Endothelial cell of umbilical vein (primary cell): Measurements from ENCODE around the gene NUP155. TPM values are rescaled to one million over a fixed set of nuclear protein-coding genes. Genes with fewer than 3 reads are reported as not detected.

Source experiments
- BruUV-seq: library from RNA; stranded (reverse); fragments of 400-500 nt; replicated peaks from 2 replicates; lab custom pipeline; 2021; lab: Mats Ljungman, UMichigan
- CTCF ChIA-PET: fragments of 300-600, 350-600 bp; sonication (Branson Sonifier 250); formaldehyde crosslinking; loops from one replicate; lab custom pipeline; 2021; ENCODE audit warnings: antibody characterized with exemption, inconsistent platforms; lab: Charles Lee
- POLR2A ChIA-PET: fragments of 300-600, 350-600 bp; sonication (Branson Sonifier 250); formaldehyde crosslinking; loops from one replicate; lab custom pipeline; 2021; ENCODE audit warnings: antibody characterized with exemption, inconsistent platforms; lab: Charles Lee
- DNase-seq: peaks from one replicate; pipeline ENCODE4 v3.0.0-alpha.2; 2011; ENCODE audit warnings: low read depth, low spot score
- FAIRE-seq: peaks from 2 replicates; lab custom pipeline; 2011; peaks lifted over from hg19 to GRCh38; lab: Jason Lieb, UNC
- H2AFZ ChIP-seq: 2 replicates; pipeline ENCODE4 v1.6.0; 2012; ENCODE audit warnings: low read depth, low read length, control low read depth, inconsistent platforms
- H3K27ac ChIP-seq: 2 replicates; pipeline ENCODE4 v1.5.1; 2011; ENCODE audit warnings: low read depth, mild to moderate bottlenecking, control low read depth, low read length, moderate library complexity; ENCODE audit not compliant: insufficient read depth
- H3K27me3 ChIP-seq, 2 experiments: 2 replicates each; pipeline versions ENCODE4 v1.6.0 to v1.6.1; 2011; ENCODE audit warnings: low read length in 2 of 2, mixed read lengths in 1 of 2; ENCODE audit not compliant: control insufficient read depth in 2 of 2, insufficient read depth in 2 of 2
- H3K36me3 ChIP-seq, 2 experiments: 2 replicates in 1 of 2; 3 replicates in 1 of 2; pipeline ENCODE4 v1.5.1; 2011; ENCODE audit warnings: low read length in 2 of 2, mild to moderate bottlenecking in 1 of 2, moderate library complexity in 1 of 2; ENCODE audit not compliant: control insufficient read depth in 2 of 2, insufficient read depth in 2 of 2; ENCODE audit errors: extremely low read depth in 1 of 2
- H3K4me1 ChIP-seq: 3 replicates; pipeline ENCODE4 v1.5.1; 2011; ENCODE audit warnings: mild to moderate bottlenecking, low read length; ENCODE audit not compliant: control insufficient read depth, insufficient read depth; ENCODE audit errors: extremely low read depth
- H3K4me2 ChIP-seq: 2 replicates; pipeline ENCODE4 v1.6.1; 2011; ENCODE audit warnings: low read length, control low read depth, mixed read lengths; ENCODE audit not compliant: insufficient read depth
- H3K4me3 ChIP-seq, 3 experiments: fragments of 200-600 bp in 1 of 3; sonication (generic), shearing (Covaris generic) in 1 of 3; replicated peaks in 1 of 3; 2 replicates each; pipeline ENCODE4 v1.5.1; 2011 to 2016; ENCODE audit warnings: control low read depth in 3 of 3, low read length in 3 of 3, mild to moderate bottlenecking in 2 of 3, inconsistent platforms in 1 of 3, low read depth in 1 of 3, moderate library complexity in 1 of 3; ENCODE audit not compliant: insufficient read depth in 1 of 3
- H3K79me2 ChIP-seq: 2 replicates; pipeline ENCODE4 v1.6.0; 2012; ENCODE audit warnings: low read length, inconsistent platforms; ENCODE audit not compliant: control insufficient read depth, insufficient read depth
- H3K9ac ChIP-seq: replicated peaks from 2 replicates; pipeline ENCODE3; 2011; ENCODE audit warnings: low read length, control low read depth; ENCODE audit not compliant: insufficient read depth; ENCODE audit errors: extremely low read depth
- H3K9me1 ChIP-seq: replicated peaks from 3 replicates; pipeline ENCODE4 v1.6.0; 2011; ENCODE audit warnings: mild to moderate bottlenecking, low read length; ENCODE audit not compliant: control insufficient read depth, insufficient read depth; ENCODE audit errors: extremely low read depth
- H3K9me3 ChIP-seq: replicated peaks from 2 replicates; pipeline ENCODE4 v1.5.1; 2012; ENCODE audit warnings: low read length, inconsistent platforms; ENCODE audit not compliant: control insufficient read depth, insufficient read depth
- H4K20me1 ChIP-seq: replicated peaks from 2 replicates; pipeline ENCODE3; 2011; ENCODE audit warnings: mild to moderate bottlenecking, low read length; ENCODE audit not compliant: control insufficient read depth, insufficient read depth; ENCODE audit errors: extremely low read depth
- CTCF ChIP-seq, 2 donors: IDR thresholded peaks; 1 replicate in 1 of 2; 2 replicates in 1 of 2; pipeline ENCODE4 v1.5.1; 2011; ENCODE audit warnings: low read length in 2 of 2, mild to moderate bottlenecking in 2 of 2, moderate library complexity in 2 of 2, control low read depth in 1 of 2, inconsistent platforms in 1 of 2, low read depth in 1 of 2; ENCODE audit not compliant: insufficient read depth in 1 of 2; ENCODE audit errors: extremely low read depth in 1 of 2
- EZH2 ChIP-seq: IDR thresholded peaks from 2 replicates; pipeline ENCODE4 v1.6.1; 2012; ENCODE audit warnings: borderline replicate concordance, low read depth, mild to moderate bottlenecking, moderate library complexity, low read length, inconsistent platforms; ENCODE audit not compliant: severe bottlenecking
- FOS ChIP-seq: IDR thresholded peaks from 2 replicates; pipeline ENCODE4 v1.6.1; 2011; ENCODE audit warnings: mild to moderate bottlenecking, low read length, moderate library complexity, borderline replicate concordance; ENCODE audit not compliant: insufficient read depth
- GATA2 ChIP-seq: IDR thresholded peaks from 2 replicates; pipeline ENCODE4 v1.7.0; 2011; ENCODE audit warnings: low read depth, mild to moderate bottlenecking, moderate library complexity, mixed read lengths, low read length; ENCODE audit not compliant: insufficient read length, insufficient read depth
- JUN ChIP-seq: IDR thresholded peaks from 2 replicates; pipeline ENCODE4 v1.6.1; 2011; ENCODE audit warnings: borderline replicate concordance, low read depth; ENCODE audit not compliant: insufficient read length, insufficient read depth
- MAX ChIP-seq: IDR thresholded peaks from 2 replicates; pipeline ENCODE4 v1.6.1; 2011; ENCODE audit not compliant: insufficient read depth, insufficient read length
- MYC ChIP-seq: IDR thresholded peaks from one replicate; pipeline ENCODE4 v1.6.1; 2011; ENCODE audit warnings: mild to moderate bottlenecking, low read depth, low read length
- POLR2A ChIP-seq: IDR thresholded peaks from 2 replicates; pipeline ENCODE4 v1.6.1; 2012; ENCODE audit warnings: low read depth, mild to moderate bottlenecking, control low read depth, low read length
- POLR2AphosphoS5 ChIP-seq: IDR thresholded peaks from 2 replicates; pipeline ENCODE4 v1.6.1; 2012; ENCODE audit warnings: low read depth, mild to moderate bottlenecking, control low read depth, low read length, moderate library complexity; ENCODE audit not compliant: insufficient read depth
- dilution Hi-C: fragments of 300-500 bp; cut with MboI; formaldehyde crosslinking; loops from one replicate; pipeline ENCODE4 v1.15.0; 2019; ENCODE audit warnings: low sequenced_read_pairs; ENCODE audit not compliant: extremely low pct_ligation_motif_present
- intact Hi-C: fragments of 100-400 bp; cut with micrococcal nuclease; formaldehyde crosslinking; loops from one replicate; pipeline ENCODE4 v1.10.0; 2022
- polyA plus RNA-seq, 4 experiments: library from polyadenylated mRNA; depleted of rRNA in 3 of 4; stranded (reverse) in 3 of 4; unstranded in 1 of 4; fragments of >200 nt; gene quantifications; 2 replicates each; pipeline versions ENCODE4 v1.2.1 to v1.2.3, GENCODE V29; 2011 to 2012; ENCODE audit warnings: missing spikeins in 1 of 4
- total RNA-seq: library from RNA; stranded (reverse); gene quantifications from 2 replicates; pipeline ENCODE4 v1.2.3, GENCODE V29; 2021

The NUP155 gene
- total and polyA plus RNA-seq, 2 donors (not counting 3 experiments of a cell fraction or from before 2014, with no cell fraction given) = 11.1 to 36.6 TPM

DNA sequence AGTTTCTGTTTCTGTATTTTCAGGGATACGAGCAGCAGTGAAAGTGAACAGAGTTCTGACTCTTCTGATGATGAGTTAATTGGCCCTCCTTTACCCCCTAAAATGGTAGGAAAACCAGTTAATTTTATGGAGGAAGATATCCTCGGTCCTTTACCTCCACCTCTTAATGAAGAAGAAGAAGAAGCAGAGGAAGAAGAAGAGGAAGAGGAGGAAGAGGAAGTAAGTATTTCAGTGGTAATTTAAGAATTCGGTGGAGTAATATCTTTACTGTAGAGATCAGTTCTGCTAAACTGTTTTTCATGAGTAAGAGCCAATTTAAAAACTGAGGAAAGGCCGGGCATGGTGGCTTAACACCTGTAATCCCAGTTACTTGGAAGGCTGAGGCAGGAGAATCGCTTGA lies 25.4 kb upstream of the NUP155 start:
- Histone ChIP-seq H2AFZ (no peak overlapping the region), H3K9me3 (no peaks in the 10 kb centered on the region), H3K27me3 (no peaks in the 10 kb centered on the region), H3K79me2 (no peaks in the 10 kb centered on the region), H4K20me1 (no peaks in the 10 kb centered on the region), H3K4me1 (no peaks in the 10 kb centered on the region), H3K4me2 (no peak overlapping the region), H3K9ac (no peak overlapping the region), H3K36me3 (peaks cover 2 to 6% of the 10 kb centered on the region in 2 experiments), H3K4me3 (no peak overlapping the region), H3K9me1 (no peaks in the 10 kb centered on the region), H3K27ac (no peak overlapping the region)
- FAIRE-seq (no peak), DNase-seq (no peak)
- CTCF ChIA-PET = no interaction called here
- TF ChIP-seq POLR2AphosphoS5 = no peak
- TF ChIP-seq MYC = no peak
- TF ChIP-seq POLR2A = no peak
- no peak for TF ChIP-seq JUN
- TF ChIP-seq EZH2 = no peak
- TF ChIP-seq MAX = no peak
- no peak for TF ChIP-seq GATA2
- TF ChIP-seq FOS = no peak
- TF ChIP-seq CTCF (IDR thresholded peaks at IDR 0.05; ENCODE audit: extremely low read depth in 1 of 2, insufficient read depth in 1 of 2, low read depth in 1 of 2, low read length in 2 of 2) = no peak
- dilution Hi-C loops (no loop called here), intact Hi-C loops (no loop called here)
- POLR2A ChIA-PET = no interaction called here
- no TSS peak for BruUV-seq
